BJ (cell line): ENCODE measurements around the gene ADAMTS14. TPM values are rescaled to one million over a fixed set of nuclear protein-coding genes. Genes with fewer than 3 reads are reported as not detected.
"Not testable (repeated sequence)": the region's sequence is repeated elsewhere in the genome, so short reads cannot be mapped to it uniquely, and the experiment has no call there.

ENCODE experiments used
- CTCF ChIA-PET: fragments of 350-600 bp; formaldehyde crosslinking; extraction: SDS; loops from one replicate; lab custom pipeline; 2021; ENCODE audit warnings: antibody characterized with exemption, inconsistent platforms; lab: Yijun Ruan, JAX
- POLR2A ChIA-PET: fragments of 300-600 bp; sonication (Branson Sonifier 250); formaldehyde crosslinking; extraction: SDS; loops from one replicate; lab custom pipeline; 2021; ENCODE audit warnings: antibody characterized with exemption; lab: Charles Lee
- DNase-seq: peaks from one replicate; pipeline ENCODE4 v3.0.0-alpha.2; 2011; ENCODE audit warnings: low read depth
- H3K27me3 ChIP-seq: 2 replicates; pipeline ENCODE4 v1.6.0; 2011; ENCODE audit warnings: low read length; ENCODE audit not compliant: control insufficient read depth, insufficient read depth
- H3K36me3 ChIP-seq: 2 replicates; pipeline ENCODE4 v1.5.1; 2011; ENCODE audit warnings: low read length; ENCODE audit not compliant: control insufficient read depth, insufficient read depth
- H3K4me3 ChIP-seq: 2 replicates; pipeline ENCODE4 v1.5.1; 2011; ENCODE audit warnings: low read depth, mild to moderate bottlenecking, control low read depth, low read length
- polyA plus RNA-seq: library from polyadenylated mRNA; depleted of rRNA; stranded (reverse); fragments of >200 nt; gene quantifications from 2 replicates; pipeline ENCODE4 v1.2.3, GENCODE V29; 2011
- TF ChIP-seq, protein P1 (sequence below): IDR thresholded peaks from 2 replicates; pipeline ENCODE4 v1.5.1; 2011; ENCODE audit warnings: low read depth, mild to moderate bottlenecking, control low read depth, inconsistent platforms, low read length, moderate library complexity; ENCODE audit not compliant: insufficient read depth

The ADAMTS14 gene
- polyA plus RNA-seq, 1 experiment: 3.3 TPM

GRCh38 chr10:70765794-70766594, 93.7 kb downstream of the ADAMTS14 start:
- no peak for DNase-seq
- POLR2A ChIA-PET: no interaction called here
- Histone ChIP-seq H3K36me3 (no peaks in the 10 kb centered on the region), H3K27me3 (peaks cover 3% of the 10 kb centered on the region), H3K4me3 (no peak overlapping the region)
- CTCF ChIA-PET: no interaction called here
- TF ChIP-seq, protein P1, sequence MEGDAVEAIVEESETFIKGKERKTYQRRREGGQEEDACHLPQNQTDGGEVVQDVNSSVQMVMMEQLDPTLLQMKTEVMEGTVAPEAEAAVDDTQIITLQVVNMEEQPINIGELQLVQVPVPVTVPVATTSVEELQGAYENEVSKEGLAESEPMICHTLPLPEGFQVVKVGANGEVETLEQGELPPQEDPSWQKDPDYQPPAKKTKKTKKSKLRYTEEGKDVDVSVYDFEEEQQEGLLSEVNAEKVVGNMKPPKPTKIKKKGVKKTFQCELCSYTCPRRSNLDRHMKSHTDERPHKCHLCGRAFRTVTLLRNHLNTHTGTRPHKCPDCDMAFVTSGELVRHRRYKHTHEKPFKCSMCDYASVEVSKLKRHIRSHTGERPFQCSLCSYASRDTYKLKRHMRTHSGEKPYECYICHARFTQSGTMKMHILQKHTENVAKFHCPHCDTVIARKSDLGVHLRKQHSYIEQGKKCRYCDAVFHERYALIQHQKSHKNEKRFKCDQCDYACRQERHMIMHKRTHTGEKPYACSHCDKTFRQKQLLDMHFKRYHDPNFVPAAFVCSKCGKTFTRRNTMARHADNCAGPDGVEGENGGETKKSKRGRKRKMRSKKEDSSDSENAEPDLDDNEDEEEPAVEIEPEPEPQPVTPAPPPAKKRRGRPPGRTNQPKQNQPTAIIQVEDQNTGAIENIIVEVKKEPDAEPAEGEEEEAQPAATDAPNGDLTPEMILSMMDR: no peak

GRCh38 chr10:70768026-70768685, 95.8 kb downstream of the ADAMTS14 start:
- H3K4me3 ChIP-seq, H3K36me3 ChIP-seq, H3K27me3 ChIP-seq, DNase-seq, POLR2A ChIA-PET: not testable (repeated sequence)
- CTCF ChIA-PET: interaction anchor here (0.6 to 2.0 kb wide), 4 partner anchors 9 to 40 kb away, joined by 3 to 7 read pairs (median 4); no protein-coding TSS in a partner anchor

DNA sequence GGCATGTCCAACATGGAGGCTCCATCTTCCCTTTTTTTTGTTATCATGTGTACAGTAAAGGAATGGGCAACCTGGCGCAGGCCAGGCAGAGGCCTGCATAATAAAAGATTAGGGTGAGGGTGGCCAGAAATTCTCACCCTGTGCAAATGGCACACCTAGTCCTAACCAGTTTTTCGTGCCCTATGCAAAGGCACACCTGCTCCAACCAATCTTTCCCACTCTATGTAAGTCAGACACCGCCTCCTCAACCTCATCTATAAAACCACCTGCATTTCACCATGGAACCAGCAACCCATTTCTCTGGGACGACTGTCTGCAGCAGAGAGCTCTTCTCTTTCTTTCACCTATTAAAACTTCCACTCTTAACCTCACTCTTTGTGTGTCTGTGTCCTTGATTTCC, 96.8 kb downstream of the ADAMTS14 start:
- ChIA-PET POLR2A (no interaction called here), CTCF (interaction anchor here (0.6 to 2.0 kb wide), 3 partner anchors 9 to 21 kb away, joined by 3 to 7 read pairs (median 3); no protein-coding TSS in a partner anchor)
- peaks cover 4% of the 10 kb centered on the region for H3K27me3 ChIP-seq
- no peak overlapping the region for H3K4me3 ChIP-seq
- no peak for DNase-seq
- TF ChIP-seq, protein P1: no peak
- no peaks in the 10 kb centered on the region for H3K36me3 ChIP-seq

DNA sequence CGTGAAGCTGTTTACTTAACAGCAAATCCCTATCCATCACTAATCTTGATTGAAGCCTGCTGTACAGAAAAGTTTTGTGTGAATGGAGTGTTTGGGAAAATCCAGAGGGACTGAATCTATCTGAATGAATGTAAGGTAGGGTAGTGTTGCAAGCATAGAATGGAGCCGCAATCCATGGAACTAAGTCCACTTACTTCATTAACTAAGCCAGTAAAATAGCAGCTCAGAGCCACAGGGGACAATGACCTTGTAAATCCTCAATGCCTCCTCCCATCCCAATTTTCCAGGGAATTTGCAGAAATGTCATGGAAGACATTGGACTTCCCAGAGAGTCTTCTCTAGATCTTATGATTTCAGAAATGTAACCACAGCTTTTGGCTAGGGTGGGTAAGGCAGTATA, 97.7 kb downstream of the ADAMTS14 start:
- CTCF ChIA-PET: interaction anchor here (2.0 kb wide), 1 partner anchor 11 kb away, joined by 7 read pairs; no protein-coding TSS in a partner anchor
- POLR2A ChIA-PET: no interaction called here
- no peak for DNase-seq

DNA sequence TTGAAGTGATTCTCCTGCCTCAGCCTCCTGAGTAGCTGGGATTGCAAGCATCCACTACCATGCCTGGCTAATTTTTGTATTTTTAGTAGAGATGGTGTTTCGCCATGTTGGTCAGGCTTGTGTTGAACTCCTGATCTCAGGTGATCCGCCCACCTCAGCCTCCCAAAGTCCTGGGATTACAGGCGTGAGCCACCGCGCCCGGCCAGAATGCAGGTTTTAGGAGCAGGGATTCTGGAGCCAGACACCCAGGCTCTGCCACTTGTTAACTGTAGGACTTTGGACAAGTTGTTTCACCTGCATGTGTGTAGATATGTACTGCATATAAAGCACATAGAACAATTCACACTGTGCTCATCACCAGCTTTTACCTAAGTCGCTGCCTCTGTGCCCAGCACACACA, 98.2 kb downstream of the ADAMTS14 start:
- DNase-seq, H3K27me3 ChIP-seq, POLR2A ChIA-PET, H3K36me3 ChIP-seq, H3K4me3 ChIP-seq, CTCF ChIA-PET: not testable (repeated sequence)

More for the DNA sequence above, 97.7 kb downstream of the ADAMTS14 start:
- Histone ChIP-seq H3K36me3 (no peaks in the 10 kb centered on the region), H3K4me3 (no peak overlapping the region), H3K27me3 (peaks cover 4% of the 10 kb centered on the region)
- TF ChIP-seq, protein P1: no peak
